HepG2 (cell line): ENCODE measurements around the gene LDLR. TPM values are rescaled to one million over a fixed set of nuclear protein-coding genes. Genes with fewer than 3 reads are reported as not detected.
A peak's percentile ranks its signal among the peaks of the same experiment; 100 is the strongest.

Source experiments
- ATAC-seq: fragments of 200-7000 bp; cut with Tn5 transposase; 3 replicates; pipeline ENCODE4 v1.9.1; 2020; ENCODE audit warnings: mild to moderate bottlenecking, moderate library complexity
- BruUV-seq: library from RNA; stranded (reverse); fragments of 400-500 nt; replicated peaks from 2 replicates; lab custom pipeline; 2021; lab: Mats Ljungman, UMichigan
- CTCF ChIA-PET: fragments of 300-600 bp; formaldehyde crosslinking; extraction: SDS; loops from one replicate; lab custom pipeline; 2021; ENCODE audit warnings: low total read pairs, inconsistent platforms, low intra/inter-chr PET ratio; lab: Yijun Ruan, JAX
- POLR2A ChIA-PET: fragments of 350-600 bp; sonication (Branson Sonifier 250); formaldehyde crosslinking; loops from one replicate; lab custom pipeline; 2020; ENCODE audit warnings: antibody characterized with exemption, inconsistent platforms; lab: Yijun Ruan, JAX
- DNase-seq: peaks from one replicate; pipeline ENCODE4 v3.0.0-alpha.2; 2015; ENCODE audit warnings: low spot score
- FAIRE-seq: peaks from 3 replicates; lab custom pipeline; 2011; peaks lifted over from hg19 to GRCh38; lab: Jason Lieb, UNC
- H2AFZ ChIP-seq: one replicate; pipeline ENCODE4 v1.6.1; 2011; ENCODE audit warnings: low read length, inconsistent platforms
- H3K27ac ChIP-seq: fragments of 300-600 bp; 3 replicates; pipeline ENCODE4 v1.8.0; 2011; ENCODE audit warnings: mixed run types, mild to moderate bottlenecking, mixed read lengths, low read length, inconsistent platforms; ENCODE audit not compliant: insufficient read depth; ENCODE audit errors: extremely low read length
- H3K27me3 ChIP-seq, 2 experiments: fragments of 200-600 bp in 1 of 2; 2 replicates in 1 of 2; 3 replicates in 1 of 2; pipeline versions ENCODE4 v1.6.0 to v1.8.0; 2011; ENCODE audit warnings: low read length in 2 of 2, mild to moderate bottlenecking in 2 of 2, moderate library complexity in 2 of 2, inconsistent platforms in 1 of 2; ENCODE audit not compliant: insufficient read depth in 2 of 2, control insufficient read depth in 1 of 2
- H3K36me3 ChIP-seq, 2 experiments: fragments of 200-600 bp in 1 of 2; replicated peaks in 1 of 2; 2 replicates in 1 of 2; 3 replicates in 1 of 2; pipeline versions ENCODE4 v1.5.1 to v1.8.0; 2011; ENCODE audit warnings: low read length in 2 of 2, inconsistent platforms in 1 of 2; ENCODE audit not compliant: insufficient read depth in 2 of 2, control insufficient read depth in 1 of 2
- H3K4me1 ChIP-seq: 2 replicates; pipeline ENCODE4 v1.5.1; 2012; ENCODE audit warnings: low read length, inconsistent platforms; ENCODE audit not compliant: insufficient read depth
- H3K4me2 ChIP-seq: 2 replicates; pipeline ENCODE4 v1.6.0; 2011; ENCODE audit warnings: low read depth, low read length, inconsistent platforms
- H3K4me3 ChIP-seq, 3 experiments: fragments of 200-600 bp in 1 of 3; sonication (generic), shearing (Covaris generic) in 1 of 3; replicated peaks in 1 of 3; 2 replicates each; pipeline ENCODE4 v1.5.1; 2011 to 2016; ENCODE audit warnings: low read length in 3 of 3, inconsistent platforms in 2 of 3, low read depth in 2 of 3, mild to moderate bottlenecking in 2 of 3, control low read depth in 1 of 3, mixed read lengths in 1 of 3; ENCODE audit not compliant: insufficient read depth in 1 of 3
- H3K79me2 ChIP-seq: one replicate; pipeline ENCODE4 v1.6.1; 2011; ENCODE audit warnings: low read length, inconsistent platforms; ENCODE audit not compliant: insufficient read depth
- H3K9ac ChIP-seq: 2 replicates; pipeline ENCODE4 v1.6.0; 2011; ENCODE audit warnings: mild to moderate bottlenecking, low read depth, low read length, inconsistent platforms; ENCODE audit not compliant: insufficient read depth
- H3K9me3 ChIP-seq: 2 replicates; pipeline ENCODE4 v1.5.1; 2012; ENCODE audit warnings: mild to moderate bottlenecking, low read length
- H4K20me1 ChIP-seq: 2 replicates; pipeline ENCODE4 v1.6.0; 2011; ENCODE audit warnings: inconsistent platforms, mild to moderate bottlenecking, low read length, moderate library complexity; ENCODE audit not compliant: insufficient read depth
- AGO2 ChIP-seq: fragments of 200-400 bp; formaldehyde crosslinking; optimal IDR thresholded peaks from 2 replicates; pipeline ENCODE3; 2017; ENCODE audit warnings: mild to moderate bottlenecking, low read depth, low read length, moderate library complexity
- ARHGAP35 ChIP-seq: sonication (generic); formaldehyde crosslinking; IDR thresholded peaks from 2 replicates; pipeline ENCODE4 v1.9.0; 2022; ENCODE audit warnings: mild to moderate bottlenecking, inconsistent platforms, moderate library complexity, missing genetic modification reagents, borderline replicate concordance
- ARNT ChIP-seq: fragments of 450-650 bp; IDR thresholded peaks from 2 replicates; pipeline ENCODE4 v1.6.1; 2017
- FOSL2 ChIP-seq: sonication (generic); formaldehyde crosslinking; IDR thresholded peaks from 2 replicates; pipeline ENCODE4 v1.4.0; 2020; ENCODE audit warnings: missing genetic modification reagents
- MED8 ChIP-seq: sonication (generic); formaldehyde crosslinking; IDR thresholded peaks from 2 replicates; pipeline ENCODE4 v1.8.1; 2023; ENCODE audit warnings: mild to moderate bottlenecking, missing genetic modification reagents; ENCODE audit not compliant: insufficient replicate concordance
- MNT ChIP-seq: fragments of 450-650 bp; IDR thresholded peaks from 2 replicates; pipeline ENCODE4 v1.6.1; 2016
- NFYB ChIP-seq: sonication (generic); formaldehyde crosslinking; IDR thresholded peaks from 2 replicates; pipeline ENCODE4 v1.4.0; 2020; ENCODE audit warnings: missing genetic modification reagents
- POLR2AphosphoS5 ChIP-seq: IDR thresholded peaks from 2 replicates; pipeline ENCODE4 v1.6.1; 2012; ENCODE audit warnings: low read depth, low read length
- SIX4 ChIP-seq: sonication (generic); formaldehyde crosslinking; IDR thresholded peaks from 2 replicates; pipeline ENCODE4 v1.4.0; 2020; ENCODE audit warnings: missing genetic modification reagents
- ZBTB8A ChIP-seq: sonication (generic); formaldehyde crosslinking; IDR thresholded peaks from 2 replicates; pipeline ENCODE4 v1.4.0; 2020; ENCODE audit warnings: mild to moderate bottlenecking, low read depth, missing genetic modification reagents, borderline replicate concordance
- ZNF101 ChIP-seq: sonication (generic); formaldehyde crosslinking; IDR thresholded peaks from 2 replicates; pipeline ENCODE4 v1.4.0; 2020; ENCODE audit warnings: mild to moderate bottlenecking, low read depth, missing genetic modification reagents, borderline replicate concordance
- ZNF263 ChIP-seq: sonication (generic); formaldehyde crosslinking; IDR thresholded peaks from 2 replicates; pipeline ENCODE4 v1.4.0; 2020; ENCODE audit warnings: missing genetic modification reagents
- ZNF770 ChIP-seq: sonication (generic); formaldehyde crosslinking; IDR thresholded peaks from 2 replicates; pipeline ENCODE4 v1.5.0; 2020; ENCODE audit warnings: mild to moderate bottlenecking, missing genetic modification reagents
- ZNF816 ChIP-seq: sonication (generic); formaldehyde crosslinking; IDR thresholded peaks from 2 replicates; pipeline ENCODE4 v1.8.0; 2022; ENCODE audit warnings: missing genetic modification reagents, mild to moderate bottlenecking, borderline replicate concordance
- WGBS: methylation state at CpG from one replicate; pipeline ENCODE4 v1.1.6; 2017; ENCODE audit warnings: low lambda C conversion rate; 5-methylcytosine and 5-hydroxymethylcytosine counted together
- in situ Hi-C: cut with HindIII; loops from 2 replicates; pipeline ENCODE4 v1.10.0; 2017; ENCODE audit warnings: low pct_unique_long_range_greater_than_20kb; ENCODE audit not compliant: extremely low pct_ligation_motif_present
- intact Hi-C: fragments of 100-400 bp; cut with micrococcal nuclease; formaldehyde crosslinking; loops from one replicate; pipeline ENCODE4 v1.10.0; 2022; ENCODE audit not compliant: unreplicated experiment
- polyA plus RNA-seq, 8 experiments: library from polyadenylated mRNA; depleted of rRNA in 3 of 8; stranded (reverse) in 7 of 8; unstranded in 1 of 8; fragments of >200 nt; fragmentation: Illumina TruSeq in 4 of 8; extraction: Trizol in 4 of 8; gene quantifications; 2 replicates each; pipeline versions ENCODE4 v1.2.1 to v1.2.3, GENCODE V29; 2011 to 2016; ENCODE audit warnings: low read depth in 4 of 8, missing spikeins in 1 of 8, mixed read lengths in 1 of 8; ENCODE audit not compliant: insufficient read depth in 1 of 8
- total RNA-seq, 5 experiments: library from RNA; depleted of rRNA; stranded (reverse); fragments of >200 nt; fragmentation: Illumina TruSeq; extraction: Trizol; gene quantifications; 2 replicates each; pipeline ENCODE4 v1.2.3, GENCODE V29; 2016; ENCODE audit warnings: low read depth in 1 of 5

The LDLR gene
- total and polyA plus RNA-seq, 2 of the 13 experiments (the other 11 are each of a cell fraction or from before 2014, with no cell fraction given) = 51.6 to 92.5 TPM

GRCh38 chr19:11089254-11090013 is at the start of gene LDLR (continued):
- TF ChIP-seq ZNF770 (CRISPR knock-in tag) (peak; percentile 86), ZNF101 (no peak), ZBTB8A (CRISPR knock-in tag) (no peak), FOSL2 (CRISPR knock-in tag) (peak; percentile 50; the same call in 1 of the 2 replicates), ZNF263 (CRISPR knock-in tag) (0 out of 2 replicates have a peak, but pooled peaks have one; percentile 8), NFYB (peak; percentile 68), POLR2AphosphoS5 (peak; percentile 95), SIX4 (CRISPR knock-in tag) (no peak), ARNT (no peak), MED8 (CRISPR knock-in tag) (peak; percentile 29)

GRCh38 chr19:11041194-11041593 is 48.1 kb upstream of the LDLR start:
- H3K79me2 ChIP-seq = no peaks in the 10 kb centered on the region
- peaks cover 14 to 57% of the 10 kb centered on the region in 2 experiments for H3K36me3 ChIP-seq
- H3K4me2 ChIP-seq = no peak overlapping the region
- no peak overlapping the region for H3K4me3 ChIP-seq
- in situ Hi-C loops (no loop called here), intact Hi-C loops (no loop called here)
- DNase-seq (no peak), ATAC-seq (no peak), FAIRE-seq (no peak)
- peaks cover 1% of the 10 kb centered on the region; the same call in 1 of the 2 replicates for H4K20me1 ChIP-seq
- H2AFZ ChIP-seq = no peak overlapping the region
- H3K27ac ChIP-seq = no peak overlapping the region
- BruUV-seq = no TSS peak
- WGBS = 98% methylated on average over 33 of the region's 33 CpGs
- TF ChIP-seq AGO2 = peak; percentile 35
- no peak for TF ChIP-seq MNT
- TF ChIP-seq ARHGAP35 (CRISPR knock-in tag) = no peak
- TF ChIP-seq ZNF816 (CRISPR knock-in tag) = no peak
- H3K9me3 ChIP-seq = no peaks in the 10 kb centered on the region
- CTCF ChIA-PET = no interaction called here
- H3K9ac ChIP-seq = no peak overlapping the region
- POLR2A ChIA-PET = no interaction called here
- no peaks in the 10 kb centered on the region for H3K27me3 ChIP-seq
- no peaks in the 10 kb centered on the region for H3K4me1 ChIP-seq
